DMS153 treated with DMSO at 0.1 percent for 48 hours (cell line): Measurements from ENCODE around the gene ACAP1.
"Not testable (repeated sequence)": the region's sequence is repeated elsewhere in the genome, so short reads cannot be mapped to it uniquely, and the experiment has no call there.

Experiments
- DNase-seq: peaks from one replicate; lab custom pipeline; 2025; ENCODE audit not compliant: unreplicated experiment; lab: John Stamatoyannopoulos, UW

ACAP1 gene

GRCh38 chr17:7354262-7354843 is 18.0 kb downstream of the ACAP1 start:
- DNase-seq: peak; percentile 22

GRCh38 chr17:7355053-7355452 is 18.7 kb downstream of the ACAP1 start, which contains the start of gene TMEM95:
TSS of gene TMEM95 (plus strand) at chr17:7355156. CDS start at chr17:7355205, 49 bp downstream.
- no peak for DNase-seq

DNA sequence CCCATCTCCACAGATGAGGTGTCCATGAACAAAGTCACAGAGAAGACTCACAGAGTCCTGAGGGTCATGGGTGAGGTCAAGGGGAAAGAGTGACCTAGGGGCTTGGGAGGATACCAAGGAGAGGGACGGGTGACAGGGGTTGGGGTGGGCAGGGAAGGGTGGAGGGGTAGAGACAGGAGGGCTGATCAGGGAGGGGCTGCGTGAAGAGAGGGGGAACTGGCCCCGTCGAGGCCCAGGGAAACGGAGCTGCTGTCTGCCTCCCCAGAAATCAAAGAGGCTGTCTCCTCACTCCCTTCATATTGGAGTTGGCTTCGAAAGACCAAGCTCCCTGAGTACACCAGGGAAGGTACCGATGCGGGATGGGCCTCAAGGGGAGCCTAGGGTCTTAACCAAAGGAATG is 19.2 kb downstream of the ACAP1 start:
- DNase-seq: no peak

- peak; percentile 23 for DNase-seq
These were observed 19.8 kb downstream of the ACAP1 start for GRCh38 chr17:7356072-7356549.

GRCh38 chr17:7356756-7357155 is 20.4 kb downstream of the ACAP1 start:
- DNase-seq: no peak

GRCh38 chr17:7357381-7357780 is 21.1 kb downstream of the ACAP1 start:
- no peak for DNase-seq

GRCh38 chr17:7361906-7362305 is 25.6 kb downstream of the ACAP1 start:
- DNase-seq: no peak

GRCh38 chr17:7363311-7363710 is 27.0 kb downstream of the ACAP1 start:
- no peak for DNase-seq

DNA sequence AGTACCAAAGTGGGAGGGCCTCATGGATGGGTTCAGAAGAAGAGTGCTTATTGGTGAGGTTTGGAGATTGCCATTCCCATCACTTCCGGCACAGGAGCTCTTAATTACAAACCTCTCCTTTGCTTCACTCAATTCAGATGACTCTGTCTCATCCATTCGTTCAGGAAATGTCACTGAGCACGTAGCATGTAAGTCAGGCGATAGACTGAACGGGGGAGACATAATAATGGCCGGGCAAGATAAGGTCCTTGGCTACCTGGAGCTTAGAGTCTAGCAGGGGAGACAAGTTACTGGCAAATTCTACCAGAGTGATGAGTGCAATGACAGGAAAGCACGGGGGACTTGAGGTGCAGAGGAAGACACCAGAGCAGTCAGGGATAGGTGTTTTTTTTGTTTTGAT is 29.6 kb downstream of the ACAP1 start:
- DNase-seq: not testable (repeated sequence)

DNA sequence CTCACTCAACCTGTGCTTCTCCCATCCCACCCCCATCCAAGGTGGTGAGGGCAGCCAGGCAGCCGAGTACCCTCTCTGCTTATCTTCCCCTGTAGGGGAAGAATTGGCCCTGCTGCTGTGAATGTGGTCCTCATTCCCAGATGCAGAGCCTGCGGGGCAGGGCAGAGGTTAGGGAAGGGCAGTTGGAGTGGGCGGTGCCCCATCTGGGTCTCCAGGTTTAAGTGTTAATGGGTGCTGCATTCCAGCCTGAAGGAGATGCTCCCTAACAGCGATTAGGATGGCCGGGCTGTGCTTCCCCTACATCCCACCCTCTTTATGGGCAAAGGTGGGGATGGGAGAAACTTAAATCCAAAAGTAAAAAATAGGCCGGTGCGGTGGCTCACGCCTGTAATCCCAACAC is 30.8 kb downstream of the ACAP1 start:
- no peak for DNase-seq

- DNase-seq: no peak
These were observed 31.7 kb downstream of the ACAP1 start for GRCh38 chr17:7367918-7368598.

- not testable (repeated sequence) for DNase-seq
These were observed 32.3 kb downstream of the ACAP1 start for GRCh38 chr17:7368599-7368994.

DNA sequence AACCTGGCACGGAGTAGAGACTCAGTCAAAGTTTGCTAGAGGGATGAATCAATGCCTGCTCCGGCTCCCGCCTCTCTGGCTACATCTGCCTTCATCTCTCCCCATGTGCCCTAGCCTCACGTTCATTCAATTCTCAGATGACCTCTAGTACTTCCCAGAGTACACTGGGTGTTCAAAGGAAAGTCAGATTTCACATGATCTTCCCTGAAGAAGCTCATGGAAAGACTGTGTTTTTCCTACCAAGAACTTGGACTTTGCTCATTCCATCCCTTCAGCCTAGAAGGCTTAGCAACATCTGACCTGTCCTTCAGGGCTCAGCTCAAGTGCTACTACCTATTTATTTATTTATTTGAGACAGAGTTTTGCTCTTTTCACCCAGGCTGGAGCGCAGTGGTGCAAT is 33.5 kb downstream of the ACAP1 start:
- no peak for DNase-seq

DNA sequence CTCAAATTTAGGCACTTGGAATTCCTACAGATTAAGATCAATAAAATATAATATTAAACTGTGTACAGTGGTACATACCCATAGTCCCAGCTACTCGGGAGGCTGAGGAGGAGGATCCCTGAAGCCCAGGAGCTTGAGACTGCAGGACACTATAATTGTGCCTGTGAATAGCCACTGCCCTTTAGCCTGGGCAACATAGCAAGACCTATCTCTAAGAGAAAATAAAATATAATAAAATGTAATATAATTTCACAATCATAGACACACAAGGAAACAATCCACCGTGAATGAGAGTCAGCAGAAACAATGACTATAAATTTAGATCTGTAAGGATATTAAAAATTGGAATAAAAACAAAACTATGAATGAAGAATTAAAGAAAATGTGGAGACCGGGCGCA is 34.5 kb downstream of the ACAP1 start:
- DNase-seq: no peak

GRCh38 chr17:7374353-7374752 is 38.0 kb downstream of the ACAP1 start:
- DNase-seq: no peak

DNA sequence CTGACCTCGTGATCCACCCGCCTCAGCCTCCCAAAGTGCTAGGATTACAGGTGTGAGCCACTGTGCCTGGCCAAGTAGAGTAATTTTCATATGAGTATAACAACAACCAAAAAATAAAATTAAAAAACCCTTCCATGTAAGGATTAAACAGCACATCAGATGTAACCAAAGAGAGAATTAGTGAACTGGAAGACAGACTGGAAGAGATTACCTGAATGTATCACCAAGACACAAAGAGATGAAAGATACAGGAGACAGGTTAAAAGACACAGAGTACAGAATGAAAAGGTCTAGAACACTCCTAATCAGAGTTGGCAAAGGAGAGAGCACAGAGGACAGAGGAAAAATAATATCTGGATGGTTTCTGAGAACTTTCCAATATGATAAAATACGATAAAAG is 42.8 kb downstream of the ACAP1 start:
- DNase-seq: no peak

- no peak for DNase-seq
These were observed 44.0 kb downstream of the ACAP1 start for GRCh38 chr17:7380321-7380720.

GRCh38 chr17:7380855-7381683 is 44.7 kb downstream of the ACAP1 start, which contains the start of gene TNK1:
TSS of gene TNK1 (plus strand) at chr17:7381089. CDS start at chr17:7382927, 1,838 bp downstream.
- DNase-seq: no peak

GRCh38 chr17:7382901-7383300 is 46.6 kb downstream of the ACAP1 start:
- no peak for DNase-seq

GRCh38 chr17:7383371-7383741 is 47.0 kb downstream of the ACAP1 start:
- DNase-seq: no peak

DNA sequence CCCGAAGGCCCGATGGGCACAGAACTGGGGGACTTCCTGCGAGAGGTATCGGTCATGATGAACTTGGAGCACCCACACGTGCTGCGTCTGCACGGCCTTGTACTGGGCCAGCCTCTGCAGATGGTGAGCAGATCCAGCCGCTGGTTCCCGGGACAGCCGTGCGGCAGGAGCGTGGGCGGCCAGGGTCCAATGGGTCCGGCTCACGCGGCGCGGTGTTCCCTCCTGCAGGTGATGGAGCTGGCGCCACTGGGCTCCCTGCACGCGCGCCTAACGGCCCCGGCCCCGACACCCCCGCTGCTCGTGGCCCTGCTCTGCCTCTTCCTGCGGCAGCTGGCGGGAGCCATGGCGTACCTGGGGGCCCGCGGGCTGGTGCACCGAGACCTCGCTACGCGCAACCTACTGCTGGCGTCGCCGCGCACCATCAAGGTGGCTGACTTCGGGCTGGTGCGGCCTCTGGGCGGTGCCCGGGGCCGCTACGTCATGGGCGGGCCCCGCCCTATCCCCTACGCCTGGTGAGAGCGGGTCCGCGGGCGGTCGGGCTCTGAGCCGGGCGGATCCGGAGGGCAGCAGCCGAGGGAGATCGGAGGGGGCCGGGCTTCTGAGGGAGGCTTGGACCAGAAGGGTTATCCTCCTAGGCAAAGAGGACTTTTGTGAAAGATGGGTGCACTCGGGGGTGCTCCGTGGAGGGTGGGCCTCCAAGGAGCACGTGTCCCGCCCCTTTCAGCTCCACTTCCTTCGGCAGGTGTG is 47.6 kb downstream of the ACAP1 start:
- DNase-seq: no peak
